ENCODE data around the gene BCL11A.

Gene BCL11A

GRCh38 chr2:60485550-60485949 lies 67.9 kb downstream of the BCL11A start:
- no peak for DNase-seq (ENCODE audit: low read depth, low spot score)

- no peak for DNase-seq (ENCODE audit: low read depth, low spot score)
Measured at GRCh38 chr2:60485055-60485454, 68.4 kb downstream of the BCL11A start.

- DNase-seq (ENCODE audit: low read depth, low spot score) = no peak
Measured at GRCh38 chr2:60484133-60484645, 69.3 kb downstream of the BCL11A start.

- DNase-seq (ENCODE audit: low read depth, low spot score) = no peak
Measured at GRCh38 chr2:60483401-60483800, 70.1 kb downstream of the BCL11A start.

- no peak for DNase-seq (ENCODE audit: low read depth, low spot score)
Measured at GRCh38 chr2:60482222-60482621, 71.2 kb downstream of the BCL11A start.

GRCh38 chr2:60481257-60481656 lies 72.2 kb downstream of the BCL11A start:
- no peak for DNase-seq (ENCODE audit: low read depth, low spot score)

- DNase-seq (ENCODE audit: low read depth, low spot score) = no peak
Measured at GRCh38 chr2:60480089-60480773, 73.2 kb downstream of the BCL11A start.

GRCh38 chr2:60479226-60480088 lies 74.0 kb downstream of the BCL11A start:
- DNase-seq (ENCODE audit: low read depth, low spot score) = no peak

GRCh38 chr2:60478660-60479059 lies 74.8 kb downstream of the BCL11A start:
- no peak for DNase-seq (ENCODE audit: low read depth, low spot score)

GRCh38 chr2:60476206-60476954 lies 77.1 kb downstream of the BCL11A start:
- no peak for DNase-seq (ENCODE audit: low read depth, low spot score)

- DNase-seq (ENCODE audit: low read depth, low spot score) = no peak
Measured at GRCh38 chr2:60475123-60475830, 78.2 kb downstream of the BCL11A start.

- DNase-seq (ENCODE audit: low read depth, low spot score) = no peak
Measured at GRCh38 chr2:60474301-60474700, 79.2 kb downstream of the BCL11A start.

GRCh38 chr2:60473546-60473945 lies 79.9 kb downstream of the BCL11A start:
- no peak for DNase-seq (ENCODE audit: low read depth, low spot score)

GRCh38 chr2:60472663-60473289 lies 80.7 kb downstream of the BCL11A start:
- DNase-seq (ENCODE audit: low read depth, low spot score) = no peak

GRCh38 chr2:60472041-60472440 lies 81.4 kb downstream of the BCL11A start:
- DNase-seq (ENCODE audit: low read depth, low spot score) = no peak

GRCh38 chr2:60470340-60470739 lies 83.1 kb downstream of the BCL11A start:
- DNase-seq (ENCODE audit: low read depth, low spot score) = no peak

- no peak for DNase-seq (ENCODE audit: low read depth, low spot score)
Measured at GRCh38 chr2:60469536-60470317, 83.7 kb downstream of the BCL11A start.

- no peak for DNase-seq (ENCODE audit: low read depth, low spot score)
Measured at GRCh38 chr2:60468382-60469085, 84.9 kb downstream of the BCL11A start.

- no peak for DNase-seq (ENCODE audit: low read depth, low spot score)
Measured at GRCh38 chr2:60466161-60466702, 87.2 kb downstream of the BCL11A start.
